GM23338 (cell line): ENCODE results near the gene COA8. TPM values are rescaled to one million over a fixed set of nuclear protein-coding genes. Genes with fewer than 3 reads are reported as not detected.
A peak's percentile ranks its signal among the peaks of the same experiment; 100 is the strongest.

ENCODE experiments used
- ATAC-seq: fragments of 200-7000 bp; cut with Tn5 transposase; 3 replicates; pipeline ENCODE4 v1.9.1; 2020
- DNase-seq: peaks from one replicate; pipeline ENCODE4 v3.0.0-alpha.2; 2015; ENCODE audit warnings: low spot score
- H2AFZ ChIP-seq: fragments of 200-600 bp; sonication (generic); 2 replicates; pipeline ENCODE4 v1.8.0; 2016; ENCODE audit warnings: antibody characterized with exemption, mild to moderate bottlenecking, moderate library complexity
- H3F3A ChIP-seq: fragments of 200-600 bp; sonication (generic); replicated peaks from 2 replicates; pipeline ENCODE4 v1.8.0; 2017; ENCODE audit warnings: antibody characterized with exemption, mixed run types, low read depth
- H3K27ac ChIP-seq: fragments of 200-600 bp; sonication (generic); 2 replicates; pipeline ENCODE4 v1.6.1; 2016; ENCODE audit warnings: low read depth
- H3K27me3 ChIP-seq: fragments of 200-600 bp; sonication (generic); 2 replicates; pipeline ENCODE4 v1.8.0; 2016; ENCODE audit warnings: mild to moderate bottlenecking, mixed run types, moderate library complexity; ENCODE audit not compliant: insufficient read depth
- H3K36me3 ChIP-seq: fragments of 200-600 bp; sonication (generic); 2 replicates; pipeline ENCODE4 v1.8.0; 2016; ENCODE audit warnings: mild to moderate bottlenecking; ENCODE audit not compliant: insufficient read depth
- H3K4me1 ChIP-seq: fragments of 200-600 bp; sonication (generic); 2 replicates; pipeline ENCODE4 v1.8.0; 2016; ENCODE audit warnings: mild to moderate bottlenecking, moderate library complexity; ENCODE audit not compliant: insufficient read depth
- H3K4me2 ChIP-seq: fragments of 200-600 bp; sonication (generic); 2 replicates; pipeline ENCODE4 v1.7.1; 2017; ENCODE audit warnings: mixed run types
- H3K4me3 ChIP-seq: fragments of 200-600 bp; sonication (generic); 2 replicates; pipeline ENCODE4 v1.6.1; 2016; ENCODE audit warnings: mixed run types
- H3K79me2 ChIP-seq: fragments of 200-600 bp; sonication (generic); replicated peaks from 2 replicates; pipeline ENCODE4 v1.8.0; 2017; ENCODE audit warnings: mild to moderate bottlenecking; ENCODE audit not compliant: insufficient read depth
- H3K9me2 ChIP-seq: fragments of 200-600 bp; sonication (generic); 2 replicates; pipeline ENCODE4 v1.8.0; 2017; ENCODE audit not compliant: insufficient read depth
- H4K20me1 ChIP-seq: fragments of 200-600 bp; sonication (generic); replicated peaks from 2 replicates; pipeline ENCODE4 v1.8.0; 2017; ENCODE audit warnings: mild to moderate bottlenecking; ENCODE audit not compliant: insufficient read depth
- H3K27ac Mint-ChIP-seq: 2 replicates; pipeline ENCODE4 v1.8.0; 2020; ENCODE audit warnings: inconsistent platforms, mild to moderate bottlenecking, moderate library complexity, mixed read lengths
- H3K27me3 Mint-ChIP-seq: 3 replicates; pipeline ENCODE4 v1.8.0; 2022; ENCODE audit warnings: low read depth, mild to moderate bottlenecking, moderate library complexity, mixed read lengths, inconsistent platforms; ENCODE audit not compliant: insufficient read depth, poor library complexity
- H3K36me3 Mint-ChIP-seq: 3 replicates; pipeline ENCODE4 v1.8.0; 2021; ENCODE audit warnings: low read depth, mild to moderate bottlenecking, inconsistent platforms, moderate library complexity, mixed read lengths
- H3K4me1 Mint-ChIP-seq: 3 replicates; pipeline ENCODE4 v1.8.0; 2020; ENCODE audit warnings: mild to moderate bottlenecking, inconsistent platforms, mixed read lengths
- H3K4me3 Mint-ChIP-seq: 3 replicates; pipeline ENCODE4 v1.8.0; 2021; ENCODE audit warnings: moderate library complexity, mild to moderate bottlenecking, inconsistent platforms, mixed read lengths
- H3K9me3 Mint-ChIP-seq: 3 replicates; pipeline ENCODE4 v1.8.0; 2020; ENCODE audit warnings: moderate library complexity, mild to moderate bottlenecking, inconsistent platforms, mixed read lengths
- CREB1 ChIP-seq: fragments of 250-450 bp; sonication (Bioruptor Pico); IDR thresholded peaks from 2 replicates; pipeline ENCODE4 v1.5.0; 2020; ENCODE audit warnings: low read depth, mild to moderate bottlenecking, moderate library complexity
- EZH2 ChIP-seq: fragments of 200-600 bp; sonication (generic); IDR thresholded peaks from one replicate; pipeline ENCODE4 v1.8.0; 2017; ENCODE audit warnings: antibody characterized with exemption, mild to moderate bottlenecking, low read depth; ENCODE audit not compliant: unreplicated experiment
- EZH2phosphoT487 ChIP-seq: fragments of 200-600 bp; sonication (generic); IDR thresholded peaks from one replicate; pipeline ENCODE4 v1.8.1; 2018; ENCODE audit warnings: antibody characterized with exemption; ENCODE audit not compliant: unreplicated experiment
- JUNB ChIP-seq: IDR thresholded peaks from one replicate; pipeline ENCODE4 v1.6.1; 2016; ENCODE audit warnings: antibody characterized with exemption; ENCODE audit not compliant: unreplicated experiment
- NANOG ChIP-seq: IDR thresholded peaks from 2 replicates; pipeline ENCODE4 v1.6.1; 2016; ENCODE audit warnings: antibody characterized with exemption, borderline replicate concordance
- POLR2AphosphoS5 ChIP-seq: IDR thresholded peaks from 2 replicates; pipeline ENCODE4 v1.6.1; 2016; ENCODE audit warnings: antibody characterized with exemption, low read depth
- polyA plus RNA-seq: library from polyadenylated mRNA; unstranded; fragments of >200 nt; fragmentation: Nextera tagmentation; extraction: Ambion mirVana; gene quantifications from 2 replicates; pipeline ENCODE4 v1.2.1, GENCODE V29; 2016
- total RNA-seq: library from RNA; depleted of rRNA; stranded (reverse); fragments of >200 nt; shearing (Covaris generic); gene quantifications from 2 replicates; pipeline ENCODE4 v1.2.3, GENCODE V29; 2014
- TF ChIP-seq, protein P1 (sequence below): IDR thresholded peaks from 2 replicates; pipeline ENCODE4 v1.6.1; 2016; ENCODE audit warnings: antibody characterized with exemption
- TF ChIP-seq, protein P2 (sequence below): IDR thresholded peaks from one replicate; pipeline ENCODE4 v1.6.1; 2018; ENCODE audit warnings: antibody characterized with exemption; ENCODE audit not compliant: unreplicated experiment

COA8 gene
- total and polyA plus RNA-seq, 2 experiments from 2014 or later = 61.3 to 130 TPM

DNA sequence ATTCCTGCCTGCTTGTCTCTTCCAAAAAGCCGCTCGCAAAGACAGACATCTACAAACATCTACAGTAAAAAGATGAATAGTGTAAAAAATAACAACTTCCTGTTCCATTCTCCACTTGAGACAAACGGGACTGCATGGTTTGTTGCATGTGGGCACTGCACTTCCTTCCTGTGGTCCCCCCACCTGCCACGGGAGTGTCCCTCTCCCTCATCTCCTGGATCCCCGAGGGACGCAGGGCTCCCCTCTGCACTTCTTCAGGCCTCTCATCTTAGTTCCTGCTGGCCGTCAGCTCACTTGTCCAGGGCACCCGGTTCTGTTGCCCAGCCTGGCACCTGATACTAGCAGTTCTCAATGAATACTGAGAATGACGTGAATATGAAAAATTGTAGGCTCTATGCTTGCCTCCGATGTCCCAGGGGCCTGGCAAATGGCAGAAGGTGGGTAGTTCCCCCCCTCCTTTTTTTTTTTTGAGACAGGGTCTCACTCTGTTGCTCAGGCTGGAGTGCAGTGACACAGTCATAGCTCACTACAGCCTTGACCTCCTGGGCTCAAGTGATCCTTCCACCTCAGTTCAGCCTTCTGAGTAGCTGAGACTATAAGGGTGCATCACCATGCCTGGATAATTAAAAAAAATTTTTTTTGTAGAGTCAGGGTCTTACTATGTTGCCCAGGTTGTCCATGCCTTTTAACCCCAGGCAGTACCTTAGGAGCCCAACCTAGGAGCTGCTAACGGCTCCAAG, 62.8 kb downstream of the COA8 start:
- no peak overlapping the region for H3K27ac Mint-ChIP-seq
- Histone ChIP-seq H4K20me1 (peaks cover 6% of the 10 kb centered on the region), H2AFZ (0 out of 2 replicates have a peak overlapping the region, but pooled peaks have one; percentile 59), H3K79me2 (peaks cover 10% of the 10 kb centered on the region), H3K36me3 (no peaks in the 10 kb centered on the region), H3K4me2 (no peak overlapping the region), H3K9me2 (no peaks in the 10 kb centered on the region), H3K27me3 (no peaks in the 10 kb centered on the region), H3K27ac (no peak overlapping the region), H3K4me3 (no peak overlapping the region), H3F3A (0 out of 2 replicates have a peak, but pooled peaks cover 11% of the 10 kb centered on the region), H3K4me1 (peaks cover 6% of the 10 kb centered on the region)
- no peaks in the 10 kb centered on the region; the same call in 2 of the 3 replicates for H3K36me3 Mint-ChIP-seq
- H3K4me1 Mint-ChIP-seq = peaks cover 13% of the 10 kb centered on the region
- H3K27me3 Mint-ChIP-seq = peaks cover 6% of the 10 kb centered on the region
- no peak for ATAC-seq
- no peaks in the 10 kb centered on the region for H3K9me3 Mint-ChIP-seq
- DNase-seq = no peak
- TF ChIP-seq POLR2AphosphoS5 = no peak
- TF ChIP-seq, protein P1, sequence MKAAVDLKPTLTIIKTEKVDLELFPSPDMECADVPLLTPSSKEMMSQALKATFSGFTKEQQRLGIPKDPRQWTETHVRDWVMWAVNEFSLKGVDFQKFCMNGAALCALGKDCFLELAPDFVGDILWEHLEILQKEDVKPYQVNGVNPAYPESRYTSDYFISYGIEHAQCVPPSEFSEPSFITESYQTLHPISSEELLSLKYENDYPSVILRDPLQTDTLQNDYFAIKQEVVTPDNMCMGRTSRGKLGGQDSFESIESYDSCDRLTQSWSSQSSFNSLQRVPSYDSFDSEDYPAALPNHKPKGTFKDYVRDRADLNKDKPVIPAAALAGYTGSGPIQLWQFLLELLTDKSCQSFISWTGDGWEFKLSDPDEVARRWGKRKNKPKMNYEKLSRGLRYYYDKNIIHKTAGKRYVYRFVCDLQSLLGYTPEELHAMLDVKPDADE = no peak
- TF ChIP-seq JUNB = no peak
- no peak for TF ChIP-seq NANOG
- TF ChIP-seq, protein P2, sequence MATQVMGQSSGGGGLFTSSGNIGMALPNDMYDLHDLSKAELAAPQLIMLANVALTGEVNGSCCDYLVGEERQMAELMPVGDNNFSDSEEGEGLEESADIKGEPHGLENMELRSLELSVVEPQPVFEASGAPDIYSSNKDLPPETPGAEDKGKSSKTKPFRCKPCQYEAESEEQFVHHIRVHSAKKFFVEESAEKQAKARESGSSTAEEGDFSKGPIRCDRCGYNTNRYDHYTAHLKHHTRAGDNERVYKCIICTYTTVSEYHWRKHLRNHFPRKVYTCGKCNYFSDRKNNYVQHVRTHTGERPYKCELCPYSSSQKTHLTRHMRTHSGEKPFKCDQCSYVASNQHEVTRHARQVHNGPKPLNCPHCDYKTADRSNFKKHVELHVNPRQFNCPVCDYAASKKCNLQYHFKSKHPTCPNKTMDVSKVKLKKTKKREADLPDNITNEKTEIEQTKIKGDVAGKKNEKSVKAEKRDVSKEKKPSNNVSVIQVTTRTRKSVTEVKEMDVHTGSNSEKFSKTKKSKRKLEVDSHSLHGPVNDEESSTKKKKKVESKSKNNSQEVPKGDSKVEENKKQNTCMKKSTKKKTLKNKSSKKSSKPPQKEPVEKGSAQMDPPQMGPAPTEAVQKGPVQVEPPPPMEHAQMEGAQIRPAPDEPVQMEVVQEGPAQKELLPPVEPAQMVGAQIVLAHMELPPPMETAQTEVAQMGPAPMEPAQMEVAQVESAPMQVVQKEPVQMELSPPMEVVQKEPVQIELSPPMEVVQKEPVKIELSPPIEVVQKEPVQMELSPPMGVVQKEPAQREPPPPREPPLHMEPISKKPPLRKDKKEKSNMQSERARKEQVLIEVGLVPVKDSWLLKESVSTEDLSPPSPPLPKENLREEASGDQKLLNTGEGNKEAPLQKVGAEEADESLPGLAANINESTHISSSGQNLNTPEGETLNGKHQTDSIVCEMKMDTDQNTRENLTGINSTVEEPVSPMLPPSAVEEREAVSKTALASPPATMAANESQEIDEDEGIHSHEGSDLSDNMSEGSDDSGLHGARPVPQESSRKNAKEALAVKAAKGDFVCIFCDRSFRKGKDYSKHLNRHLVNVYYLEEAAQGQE = no peak
- H3K4me3 Mint-ChIP-seq = no peak overlapping the region

DNA sequence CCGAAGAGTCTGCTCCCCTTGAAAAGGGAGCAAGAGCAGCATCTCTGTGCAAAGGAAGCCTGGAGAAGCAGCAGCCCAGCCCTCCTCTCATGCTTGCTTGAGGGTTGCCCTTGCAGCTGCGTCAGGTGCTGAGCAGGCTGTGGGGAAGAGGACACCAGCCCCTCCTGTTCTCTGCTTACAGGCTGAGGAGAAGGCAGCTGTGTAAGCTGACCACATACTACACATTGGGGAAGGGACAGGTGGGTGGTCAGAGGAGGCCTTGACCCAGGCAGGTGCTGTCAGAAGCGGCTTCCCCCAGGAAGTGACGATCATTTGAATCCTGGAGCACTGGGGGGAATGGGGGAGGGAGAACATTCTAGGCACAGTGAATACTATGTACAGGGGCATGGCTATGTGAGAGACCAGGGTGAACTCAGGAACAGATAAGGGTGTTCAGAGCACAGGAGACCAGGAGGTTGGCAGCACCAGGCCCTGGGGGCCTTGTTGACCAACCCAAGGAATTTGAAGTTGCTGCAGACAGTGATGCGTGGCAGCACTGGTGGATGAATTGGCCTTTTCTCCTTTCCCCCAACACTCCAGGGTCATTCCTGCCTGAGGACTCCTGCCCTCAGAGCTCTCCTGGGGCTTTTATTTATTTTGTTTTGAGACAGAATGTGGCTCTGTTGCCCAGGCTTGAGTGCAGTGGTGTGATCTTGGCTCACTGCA, 63.5 kb downstream of the COA8 start:
- no peak for ATAC-seq
- peaks cover 13% of the 10 kb centered on the region for H4K20me1 ChIP-seq
- H3K4me3 ChIP-seq = no peak overlapping the region
- H3K4me2 ChIP-seq = no peak overlapping the region
- H2AFZ ChIP-seq = no peak overlapping the region
- Mint-ChIP-seq H3K4me3 (no peak overlapping the region), H3K27ac (no peak overlapping the region), H3K9me3 (no peaks in the 10 kb centered on the region), H3K27me3 (peaks cover 6% of the 10 kb centered on the region), H3K4me1 (peaks cover 17% of the 10 kb centered on the region), H3K36me3 (no peaks in the 10 kb centered on the region; the same call in 2 of the 3 replicates)
- TF ChIP-seq, protein P1 = no peak
- TF ChIP-seq CREB1 (CRISPR knock-in tag) (no peak), EZH2phosphoT487 (no peak), EZH2 (no peak)
- TF ChIP-seq, protein P2 = no peak
- H3K27ac ChIP-seq = no peak overlapping the region
- H3K36me3 ChIP-seq = no peaks in the 10 kb centered on the region
- H3K79me2 ChIP-seq = peaks cover 18% of the 10 kb centered on the region
- no peak for DNase-seq
- H3F3A ChIP-seq = 0 out of 2 replicates have a peak, but pooled peaks cover 11% of the 10 kb centered on the region
- H3K9me2 ChIP-seq = no peaks in the 10 kb centered on the region
- no peaks in the 10 kb centered on the region for H3K27me3 ChIP-seq
- H3K4me1 ChIP-seq = peaks cover 14% of the 10 kb centered on the region
